GM12865 (cell line): ENCODE measurements around the gene KL.

Source experiments
- DNase-seq: peaks from one replicate; pipeline ENCODE4 v3.0.0; 2010; ENCODE audit warnings: low read depth
- H3K4me3 ChIP-seq: 2 replicates; pipeline ENCODE4 v1.5.1; 2011; ENCODE audit warnings: mild to moderate bottlenecking, low read depth, low read length, control low read depth
- TF ChIP-seq, protein P1 (sequence below): IDR thresholded peaks from 2 replicates; pipeline ENCODE4 v1.5.1; 2011; ENCODE audit warnings: low read length, control low read depth, low read depth, inconsistent platforms; ENCODE audit not compliant: insufficient read depth; ENCODE audit errors: missing control alignments

The KL gene

GRCh38 chr13:33011828-33012470, 4.3 kb upstream of the KL start:
- no peak for DNase-seq
- no peak overlapping the region for H3K4me3 ChIP-seq
- TF ChIP-seq, protein P1, sequence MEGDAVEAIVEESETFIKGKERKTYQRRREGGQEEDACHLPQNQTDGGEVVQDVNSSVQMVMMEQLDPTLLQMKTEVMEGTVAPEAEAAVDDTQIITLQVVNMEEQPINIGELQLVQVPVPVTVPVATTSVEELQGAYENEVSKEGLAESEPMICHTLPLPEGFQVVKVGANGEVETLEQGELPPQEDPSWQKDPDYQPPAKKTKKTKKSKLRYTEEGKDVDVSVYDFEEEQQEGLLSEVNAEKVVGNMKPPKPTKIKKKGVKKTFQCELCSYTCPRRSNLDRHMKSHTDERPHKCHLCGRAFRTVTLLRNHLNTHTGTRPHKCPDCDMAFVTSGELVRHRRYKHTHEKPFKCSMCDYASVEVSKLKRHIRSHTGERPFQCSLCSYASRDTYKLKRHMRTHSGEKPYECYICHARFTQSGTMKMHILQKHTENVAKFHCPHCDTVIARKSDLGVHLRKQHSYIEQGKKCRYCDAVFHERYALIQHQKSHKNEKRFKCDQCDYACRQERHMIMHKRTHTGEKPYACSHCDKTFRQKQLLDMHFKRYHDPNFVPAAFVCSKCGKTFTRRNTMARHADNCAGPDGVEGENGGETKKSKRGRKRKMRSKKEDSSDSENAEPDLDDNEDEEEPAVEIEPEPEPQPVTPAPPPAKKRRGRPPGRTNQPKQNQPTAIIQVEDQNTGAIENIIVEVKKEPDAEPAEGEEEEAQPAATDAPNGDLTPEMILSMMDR: no peak

DNA sequence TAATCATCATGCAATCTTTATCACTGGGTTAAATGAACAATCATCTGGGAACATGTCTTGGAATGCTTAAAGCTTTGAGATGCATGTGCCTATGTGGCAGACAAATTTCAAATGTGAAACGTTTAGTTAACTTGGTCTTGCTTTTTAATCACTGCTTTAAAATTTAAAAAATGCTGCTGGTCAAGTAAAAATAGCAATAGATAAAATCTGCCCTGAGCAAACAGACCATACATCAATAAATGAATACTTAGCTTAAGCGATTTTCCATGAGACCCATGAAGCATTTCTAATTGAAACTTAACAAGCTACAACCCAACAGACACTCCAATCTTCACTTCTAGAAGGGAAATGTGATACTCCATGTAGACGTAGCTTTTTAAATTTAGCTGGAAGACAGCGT, 1.9 kb upstream of the KL start:
- DNase-seq: no peak
- no peak overlapping the region for H3K4me3 ChIP-seq
- TF ChIP-seq, protein P1: no peak

- peak overlapping the region; percentile 38 for H3K4me3 ChIP-seq
- DNase-seq: no peak
- TF ChIP-seq, protein P1: no peak
These were observed 968 bp upstream of the KL start for GRCh38 chr13:33015241-33015668.

- H3K4me3 ChIP-seq: peak overlapping the region; percentile 38
- peak; percentile 43 for DNase-seq
- TF ChIP-seq, protein P1: no peak
These were observed 366 bp upstream of the KL start for GRCh38 chr13:33015791-33016323.

DNA sequence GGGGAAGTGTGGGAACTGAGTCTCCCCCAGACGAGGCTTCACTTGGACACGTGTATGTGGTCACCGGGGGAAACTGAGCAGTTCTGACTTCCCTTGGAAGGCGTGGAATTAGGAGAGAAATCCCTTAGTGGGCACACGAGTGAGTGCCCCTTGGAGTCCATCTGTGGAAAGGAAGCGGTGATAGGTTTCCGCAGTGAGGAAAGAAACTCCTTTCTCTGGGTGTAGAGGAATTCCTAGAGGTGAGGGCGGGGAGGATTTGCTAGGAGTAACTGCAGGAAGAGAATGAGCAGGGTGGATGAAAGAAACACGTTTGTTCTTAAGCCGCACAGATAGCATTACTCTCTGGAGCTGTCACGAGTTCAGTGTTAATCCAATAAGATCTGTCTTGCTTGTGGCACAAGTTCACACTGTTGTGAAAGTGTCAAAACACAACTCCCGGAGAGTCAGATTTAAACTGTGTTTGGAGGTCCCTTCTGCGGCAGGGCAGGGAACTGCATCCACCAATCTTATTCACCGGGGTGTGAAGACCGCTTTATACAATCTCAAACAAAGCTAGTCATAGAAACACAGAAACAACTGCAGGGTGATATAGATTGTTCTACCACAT, 1.2 kb downstream of the KL start:
- TF ChIP-seq, protein P1: peak; percentile 65
- peak overlapping the region; percentile 79 for H3K4me3 ChIP-seq
- peak; percentile 94 for DNase-seq

DNA sequence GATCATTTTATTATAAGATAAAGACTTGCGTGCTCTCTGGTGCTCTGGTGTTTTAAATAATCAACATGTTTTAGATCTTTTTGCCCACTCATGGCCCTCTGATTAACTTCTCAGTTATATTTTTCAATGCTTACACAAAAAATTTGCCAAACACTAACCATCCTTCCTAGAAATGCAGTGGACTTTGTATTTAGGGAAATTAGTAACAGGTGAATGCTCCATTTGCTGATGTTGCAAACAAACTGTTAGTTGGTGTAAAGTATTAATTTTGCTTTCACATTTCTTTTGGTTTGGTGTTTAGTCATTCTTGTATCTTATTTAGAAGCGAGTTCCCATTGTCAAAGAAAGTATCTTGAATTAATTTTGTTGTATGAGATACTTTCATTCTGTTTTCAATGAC, 2.7 kb downstream of the KL start:
- no peak overlapping the region for H3K4me3 ChIP-seq
- TF ChIP-seq, protein P1: no peak
- peak; percentile 46 for DNase-seq

GRCh38 chr13:33022986-33023385, 6.8 kb downstream of the KL start:
- TF ChIP-seq, protein P1: no peak
- no peak for DNase-seq
- H3K4me3 ChIP-seq: no peak overlapping the region
